Inflammatory macrophage (primary cell): ENCODE measurements around the gene COL6A3.
"Not testable (repeated sequence)": the region's sequence is repeated elsewhere in the genome, so short reads cannot be mapped to it uniquely, and the experiment has no call there.

Experiments
- DNase-seq, 2 donors: peaks; one replicate each; pipeline ENCODE4 v3.0.0-alpha.2; 2020 to 2022

The COL6A3 gene

DNA sequence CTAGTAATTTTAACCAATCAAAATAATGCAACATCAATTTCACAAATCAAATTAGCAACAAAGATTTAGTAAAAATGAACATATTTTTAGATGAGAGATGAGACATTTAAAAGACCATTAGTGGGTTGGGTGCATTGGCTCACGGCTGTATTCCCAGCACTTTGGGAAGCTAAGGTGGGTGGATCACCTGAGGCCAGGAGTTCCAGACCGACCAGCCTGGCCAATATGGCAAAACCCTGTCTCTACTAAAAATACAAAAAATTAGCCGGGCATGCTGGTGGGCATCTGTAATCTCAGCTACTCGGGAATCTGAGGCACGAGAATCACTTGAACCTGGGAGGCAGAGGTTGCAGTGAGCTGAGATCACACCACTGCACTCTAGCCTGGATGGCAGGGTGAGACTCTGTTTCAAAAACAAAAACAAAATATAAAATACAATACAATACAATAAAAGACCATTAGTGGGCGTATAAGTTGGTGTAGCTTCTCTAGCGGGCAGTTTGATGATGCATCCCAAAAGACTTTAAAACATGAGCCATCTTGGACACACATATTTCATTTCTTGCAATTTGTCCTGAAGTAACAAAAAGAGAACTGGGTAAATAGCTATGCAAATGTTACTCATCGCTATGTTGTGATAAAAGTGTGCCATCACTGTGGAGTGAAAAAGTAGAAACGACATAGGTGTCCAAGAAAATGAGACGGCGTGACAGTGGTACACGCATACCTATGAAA is 101.8 kb downstream of the COL6A3 start:
- no peak for DNase-seq

DNA sequence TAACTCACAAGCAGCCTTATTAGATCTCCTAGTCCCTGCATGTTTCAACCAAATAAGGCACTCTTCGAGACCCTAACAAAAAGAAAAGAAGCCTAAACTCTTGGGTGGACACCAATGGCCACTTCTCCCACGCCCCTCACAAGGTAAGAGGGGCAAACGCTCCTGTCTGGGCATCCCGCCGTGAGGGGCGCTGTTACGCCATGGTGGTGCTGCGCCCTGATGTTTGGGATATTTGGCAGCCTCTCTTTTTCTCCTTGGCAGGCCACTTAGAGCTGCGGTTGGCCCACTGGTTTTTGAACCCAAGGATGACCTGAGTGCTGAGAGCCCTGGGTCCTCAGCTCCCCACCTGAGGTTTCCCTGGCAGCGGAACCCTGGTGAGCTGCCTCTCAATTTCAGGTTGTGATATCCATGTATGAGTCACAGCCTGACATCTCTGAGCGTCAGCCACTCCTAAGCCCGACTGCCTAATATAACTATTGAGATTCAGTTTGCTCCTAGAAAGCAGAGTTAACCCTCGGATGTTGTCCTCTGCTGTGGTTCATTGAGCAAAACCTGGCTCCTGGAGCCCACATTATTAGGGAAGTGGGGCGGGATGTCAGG is 103.3 kb downstream of the COL6A3 start:
- DNase-seq, result no peak

DNA sequence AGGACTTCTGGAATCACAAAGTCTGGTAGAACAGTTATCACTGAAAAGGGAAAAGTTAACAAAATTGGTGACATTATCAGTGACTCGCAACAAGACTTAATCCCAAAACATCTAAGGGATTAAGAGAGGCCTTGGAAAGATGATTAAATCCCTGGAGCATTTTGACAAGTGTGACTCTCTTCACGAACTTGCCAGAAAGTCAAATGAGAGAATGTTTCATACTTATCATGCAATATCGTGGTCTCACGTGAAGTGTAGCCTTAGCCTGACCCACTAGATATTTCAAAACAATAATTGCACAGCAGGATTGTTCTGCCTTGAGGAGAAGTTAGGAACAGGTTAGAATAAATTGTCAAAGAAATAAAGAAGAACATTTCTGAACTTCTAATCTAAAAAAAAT is 104.5 kb downstream of the COL6A3 start:
- peak; percentile 28 to 41 for DNase-seq

DNA sequence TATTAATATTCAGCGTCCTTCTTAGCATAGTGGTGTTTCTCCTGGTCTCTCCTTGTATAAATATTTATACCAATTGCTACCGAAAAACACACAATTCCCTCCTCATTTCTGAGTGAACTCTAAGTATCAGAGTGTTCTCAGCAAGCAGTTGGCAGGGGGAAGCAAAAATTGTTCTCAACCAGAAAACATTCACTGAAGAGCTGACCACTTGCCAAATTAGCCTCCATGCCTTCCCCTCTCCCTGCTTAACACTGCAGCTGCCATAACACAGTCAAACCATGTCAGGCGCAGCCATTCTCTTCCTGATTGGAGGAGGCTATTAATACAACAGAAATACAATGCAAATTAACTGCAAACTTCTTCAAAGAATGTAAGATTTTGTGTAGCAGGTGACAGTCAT is 105.0 kb downstream of the COL6A3 start:
- no peak for DNase-seq

DNA sequence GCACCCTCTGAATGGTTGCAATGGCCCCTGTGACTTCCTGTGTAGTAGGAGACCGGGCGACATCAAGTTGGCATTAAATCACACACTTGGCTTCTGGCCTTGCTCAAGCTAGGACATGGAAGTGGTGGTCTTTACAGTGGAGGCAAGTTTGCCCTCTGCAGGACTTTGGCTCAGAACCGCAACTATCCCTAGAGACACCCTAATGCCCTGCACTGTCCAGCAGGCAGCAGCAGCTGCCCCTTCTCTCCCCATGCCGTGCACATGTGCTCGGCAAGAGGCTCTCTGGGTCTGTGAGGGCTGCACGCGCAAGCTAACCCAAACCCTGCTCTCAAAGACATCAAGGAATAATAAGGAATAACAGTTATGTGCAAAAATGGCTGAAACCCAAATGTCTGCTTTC is 106.5 kb downstream of the COL6A3 start:
- DNase-seq, result peak; percentile 15 to 16

DNA sequence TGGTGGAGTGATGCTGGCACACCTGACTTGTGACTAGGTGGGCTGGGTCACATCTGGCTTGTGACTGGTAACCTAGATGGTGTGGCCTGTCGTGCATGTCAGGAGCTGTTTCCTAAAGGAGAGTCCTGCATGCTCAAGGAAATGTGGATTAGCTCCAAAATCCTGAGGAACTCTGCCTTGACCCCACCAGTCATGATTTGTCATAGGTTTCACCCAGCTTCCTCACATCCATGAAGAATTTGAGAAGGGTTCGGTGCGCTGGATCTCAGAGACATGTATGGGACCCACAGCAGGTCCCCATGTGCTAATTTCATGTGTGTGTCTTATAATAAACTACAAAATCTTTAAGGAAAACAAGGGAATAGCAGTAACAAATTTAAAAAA is 107.2 kb downstream of the COL6A3 start:
- DNase-seq, result no peak

DNA sequence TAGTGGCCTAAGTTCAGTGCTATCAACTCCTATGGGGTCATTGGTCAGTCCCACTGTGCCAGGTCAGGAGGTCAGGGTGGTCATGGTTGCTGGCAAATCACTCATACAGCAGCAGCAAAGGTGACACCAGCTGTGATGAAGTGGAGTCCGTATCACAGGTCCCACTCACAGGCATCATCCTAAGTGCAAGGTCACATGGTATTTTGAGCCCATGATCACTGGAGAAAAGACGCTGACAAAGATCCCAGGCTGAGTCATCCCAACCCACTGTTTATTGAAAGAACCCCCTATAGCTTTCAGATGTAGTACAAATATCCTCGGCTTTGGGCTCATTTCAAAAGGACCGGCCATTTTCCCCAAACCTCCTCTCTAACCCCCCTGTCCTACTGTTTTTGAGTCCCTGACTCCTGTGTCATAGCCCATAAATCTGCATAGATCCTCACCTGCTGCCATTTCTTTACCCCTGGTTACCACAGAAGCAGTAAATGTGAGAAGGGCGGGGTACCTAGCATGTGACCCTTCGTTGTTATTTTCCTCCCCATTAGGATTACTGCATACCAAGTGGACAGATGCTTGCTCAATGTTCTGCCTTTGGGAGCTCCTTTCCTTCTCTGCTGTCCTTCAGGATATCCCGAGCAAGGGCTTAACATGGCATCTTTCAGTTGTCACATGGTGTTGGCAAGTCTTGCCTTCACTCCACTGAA is 107.7 kb downstream of the COL6A3 start:
- DNase-seq, result no peak

DNA sequence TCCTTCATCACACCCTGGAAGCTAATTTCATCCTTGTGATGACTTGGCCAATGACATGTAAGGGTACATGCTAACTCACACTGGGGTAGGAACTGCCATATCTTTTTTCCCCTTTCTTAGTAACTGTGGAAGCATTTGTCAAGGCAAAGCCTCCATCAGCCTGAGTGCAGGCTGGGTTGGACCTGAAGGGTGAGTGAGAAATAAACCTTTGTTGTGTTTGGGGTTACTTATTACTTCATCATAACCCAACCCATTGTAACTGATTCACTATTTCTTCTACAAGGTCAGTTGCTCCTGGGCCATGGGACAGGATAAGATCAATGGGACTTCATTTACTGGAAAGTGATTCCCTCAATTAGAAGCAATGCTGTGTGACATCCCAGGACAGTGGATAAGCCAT is 108.4 kb downstream of the COL6A3 start:
- DNase-seq, result no peak

DNA sequence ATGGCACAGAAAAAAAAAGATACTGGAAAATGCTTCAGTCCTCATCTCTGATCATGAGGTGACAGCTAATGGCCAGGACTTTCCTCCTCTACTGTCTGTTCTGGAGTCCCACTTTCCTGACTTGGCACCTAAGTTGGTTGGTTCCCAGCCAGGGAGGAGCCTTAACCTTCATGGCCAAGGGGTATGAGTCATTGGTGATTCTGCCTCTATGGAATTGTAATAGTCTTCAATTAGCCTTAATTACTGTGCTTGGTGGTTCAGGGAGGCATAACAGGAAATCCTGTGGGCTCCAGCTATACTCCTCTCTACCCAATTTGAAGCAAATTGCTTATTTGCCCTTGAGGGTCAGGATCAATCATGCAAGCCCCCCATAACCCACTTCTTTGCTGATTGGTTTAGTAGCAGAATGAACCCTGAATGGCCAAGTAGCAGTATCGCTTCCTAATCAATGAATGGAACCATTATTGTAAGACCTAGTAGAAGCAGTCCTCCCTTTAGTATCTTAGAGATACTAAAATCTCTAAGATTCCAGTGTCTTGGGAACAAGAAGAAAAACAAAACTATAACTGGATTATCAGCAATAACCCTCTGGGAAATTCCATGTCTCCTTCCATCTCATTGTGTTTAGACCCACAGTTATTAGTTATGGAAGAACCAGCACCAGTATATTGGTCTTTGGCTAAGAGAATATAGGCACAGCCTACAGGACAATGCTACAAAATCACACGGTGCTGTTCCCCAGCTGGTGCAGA is 109.0 kb downstream of the COL6A3 start:
- no peak for DNase-seq

DNA sequence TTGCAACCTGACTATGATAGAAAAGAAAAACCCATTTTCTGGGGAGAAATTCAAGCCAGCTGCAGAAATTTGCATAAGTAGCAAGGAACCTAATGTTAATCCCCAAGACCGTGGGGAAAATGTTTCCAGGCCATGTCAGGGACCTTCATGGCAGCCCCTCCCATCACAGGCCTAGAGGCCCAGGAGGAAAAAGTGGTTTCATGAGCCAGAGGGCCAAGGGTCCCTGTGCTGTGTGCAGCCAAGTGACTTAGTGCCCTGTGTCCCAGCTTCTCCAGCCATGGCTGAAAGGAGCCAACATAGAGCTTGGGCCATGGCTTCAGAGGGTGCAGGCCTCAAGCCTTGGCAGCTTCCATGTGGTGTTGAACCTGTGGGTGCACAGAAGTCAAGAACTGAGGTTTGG is 110.7 kb downstream of the COL6A3 start:
- DNase-seq, result not testable (repeated sequence)

DNA sequence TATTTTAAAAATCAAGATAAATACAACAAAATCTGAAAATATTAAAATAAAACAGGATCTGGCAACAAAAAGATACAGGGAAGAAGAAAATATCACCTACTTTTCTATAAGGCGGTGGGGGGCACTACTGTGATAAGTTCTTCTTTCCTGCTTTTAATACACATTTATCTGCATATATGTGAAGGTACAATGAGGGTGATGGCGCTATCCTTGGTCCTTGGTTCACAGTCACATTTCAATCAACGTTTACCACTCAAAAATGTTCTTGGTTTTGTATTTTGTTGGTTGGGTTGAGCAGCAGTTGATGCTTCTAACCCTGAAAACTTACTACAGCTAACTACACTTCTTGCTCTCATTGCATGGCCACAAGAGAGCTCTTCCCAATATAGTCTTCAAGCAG is 112.4 kb downstream of the COL6A3 start:
- DNase-seq, result no peak

DNA sequence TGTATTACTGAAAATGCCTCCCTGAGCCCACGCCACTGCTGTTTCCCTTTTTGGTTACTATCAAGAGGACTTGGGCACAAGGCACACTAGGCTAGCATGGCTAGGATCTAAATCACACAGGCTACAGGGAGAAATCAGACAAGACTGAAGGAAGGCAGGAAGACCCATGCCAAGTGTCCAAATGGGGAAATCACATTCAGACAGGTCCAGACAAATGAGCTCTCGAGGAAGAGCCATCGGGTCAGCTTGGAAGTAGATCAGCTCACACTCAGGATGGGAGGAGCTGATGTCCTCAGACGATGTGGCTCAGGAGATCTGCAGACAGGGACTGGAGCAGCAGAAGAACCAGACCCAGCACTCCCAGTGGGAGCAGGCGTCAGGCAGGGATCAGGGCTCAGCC is 113.2 kb downstream of the COL6A3 start:
- DNase-seq, result no peak

DNA sequence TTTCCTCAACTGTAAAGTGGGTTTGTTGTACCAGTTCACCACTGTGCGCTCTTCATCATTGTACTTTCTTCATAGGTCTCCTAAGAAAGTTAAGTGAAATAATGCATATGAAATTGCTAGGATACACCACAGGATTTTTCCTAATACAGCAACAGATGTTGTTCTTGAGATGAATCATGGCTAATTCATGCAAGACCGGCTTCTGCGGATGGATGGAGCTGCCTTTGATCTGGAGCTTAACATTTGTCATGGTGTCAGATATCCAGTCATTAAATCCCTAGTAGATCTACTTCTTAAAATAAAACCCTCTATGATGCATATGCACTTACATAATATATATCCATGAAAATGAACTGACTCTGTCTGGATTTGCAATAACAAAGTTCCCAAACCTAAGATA is 114.1 kb downstream of the COL6A3 start:
- no peak for DNase-seq

DNA sequence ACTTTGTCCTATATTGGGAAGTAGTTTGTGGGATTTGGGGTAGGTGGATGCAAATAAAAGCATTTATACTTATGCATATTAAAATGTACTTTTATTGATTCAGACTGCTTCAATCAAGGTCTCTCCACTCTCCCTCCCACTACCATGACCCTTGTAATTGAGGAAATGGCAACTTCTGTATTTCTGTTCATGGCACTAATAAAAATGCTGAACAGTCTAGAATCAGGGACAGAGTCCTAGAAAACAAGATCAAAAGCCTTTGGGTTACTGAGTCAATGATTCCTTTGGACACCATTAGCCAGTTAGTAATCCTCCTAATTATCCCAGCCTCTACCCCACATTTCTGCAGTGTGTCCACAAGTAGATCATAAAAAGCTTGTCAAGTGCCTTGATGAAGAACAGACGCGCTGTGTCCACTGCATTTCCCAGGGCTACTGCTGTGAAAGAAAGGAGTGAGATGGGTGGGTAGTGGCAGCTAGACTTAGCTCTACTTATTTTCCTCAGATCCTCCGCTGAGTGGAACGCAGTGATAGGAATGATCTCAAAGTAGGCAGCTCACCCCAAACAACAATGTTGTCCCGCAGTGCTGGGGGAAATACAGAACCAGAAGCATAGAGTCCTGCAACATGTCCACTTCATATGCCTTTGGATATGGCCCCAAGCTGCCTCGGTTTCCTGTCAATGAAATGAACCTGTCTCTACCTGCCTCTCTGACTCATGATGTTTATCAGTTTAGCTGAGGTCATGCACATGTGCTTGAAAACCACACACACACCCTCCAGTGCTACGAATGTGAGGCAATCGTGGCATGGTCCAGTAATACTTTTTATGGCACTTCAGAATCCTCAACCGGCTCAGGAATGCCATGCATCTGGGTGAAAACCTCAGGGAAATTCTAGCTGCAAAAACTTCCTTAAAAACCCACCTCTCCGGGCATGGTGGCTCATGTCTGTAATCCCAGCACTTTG is 115.5 kb downstream of the COL6A3 start:
- peak; percentile 31 to 47 for DNase-seq

DNA sequence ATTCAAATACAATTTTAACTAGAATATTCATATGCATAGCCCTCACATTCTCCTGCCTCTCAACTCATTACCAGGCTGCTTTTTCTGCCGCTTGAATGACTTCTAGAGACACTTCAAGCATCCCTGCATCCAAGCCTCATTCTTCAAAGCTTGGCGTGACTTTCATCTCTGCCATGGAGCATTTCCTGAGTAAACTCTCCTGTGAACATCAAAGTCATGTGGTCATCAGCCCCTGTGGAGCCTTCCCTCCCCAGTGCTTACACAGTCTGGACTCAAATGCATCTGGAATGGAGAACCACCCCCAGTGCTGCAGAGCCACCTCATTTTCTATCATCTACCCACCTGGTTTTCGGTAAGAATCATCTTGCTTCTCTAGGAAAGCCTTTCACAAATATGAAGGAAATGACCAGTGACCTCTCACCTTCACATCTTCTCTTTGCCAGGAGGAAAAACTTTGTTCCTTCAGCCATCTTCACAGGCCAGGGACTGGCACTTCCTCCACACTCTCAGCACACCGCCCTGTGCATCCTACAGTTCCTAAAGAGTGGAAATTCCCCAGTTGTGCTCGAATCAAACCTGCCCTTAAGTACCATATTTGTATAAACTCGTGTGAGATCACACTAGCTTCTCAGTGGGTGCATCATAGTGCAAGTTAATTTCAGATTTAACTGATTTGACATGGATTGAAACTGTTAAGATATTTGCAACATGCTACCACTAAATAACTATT is 116.4 kb downstream of the COL6A3 start:
- peak in 1 of 2 donors; percentile 19 for DNase-seq

DNA sequence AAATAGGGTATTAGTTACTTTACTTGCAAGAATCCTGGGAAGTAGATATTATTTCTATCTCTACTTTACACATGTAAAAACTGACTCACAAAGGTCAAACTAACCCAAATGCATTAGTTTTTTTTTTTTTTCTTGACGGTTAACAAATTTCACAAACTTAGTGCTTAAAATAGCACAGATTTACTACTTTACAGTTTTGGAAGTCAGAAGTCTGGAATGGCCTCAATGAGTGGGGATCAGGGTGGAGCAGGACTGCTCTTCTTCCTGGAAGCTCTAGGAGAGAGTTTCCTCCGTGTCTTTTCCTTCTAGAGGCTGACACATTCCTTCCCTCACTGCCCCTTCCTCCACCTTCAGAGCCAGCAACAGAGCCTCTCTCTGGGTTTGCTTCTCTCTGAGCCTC is 117.2 kb downstream of the COL6A3 start:
- DNase-seq, result no peak

DNA sequence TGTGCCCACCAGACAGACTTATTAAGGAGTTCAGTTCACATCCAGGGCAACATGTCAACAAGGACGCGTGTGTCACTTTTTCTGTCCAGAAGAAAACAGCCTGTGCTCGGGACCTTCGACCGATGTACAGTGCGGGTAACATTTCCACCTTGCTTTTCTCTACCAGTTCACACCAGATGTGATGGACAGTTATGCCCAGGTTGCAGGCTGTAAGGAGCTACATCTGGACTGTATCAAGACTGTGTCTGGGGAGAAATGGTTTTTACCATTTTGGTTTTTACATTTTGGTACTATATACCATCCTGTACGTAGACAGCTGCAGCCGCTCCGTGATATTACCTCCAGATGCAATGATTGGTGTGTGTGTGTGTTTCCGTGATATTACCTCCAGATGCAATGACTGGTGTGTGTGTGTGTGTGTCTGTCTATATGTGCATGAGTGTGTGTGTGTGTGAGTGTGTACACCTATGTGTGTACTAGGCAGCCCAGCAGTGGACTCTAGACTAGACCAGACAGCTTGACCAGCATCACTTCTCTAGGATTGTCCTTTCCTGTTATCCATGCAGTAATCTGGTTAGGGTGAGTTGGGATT is 118.0 kb downstream of the COL6A3 start:
- DNase-seq, result no peak

DNA sequence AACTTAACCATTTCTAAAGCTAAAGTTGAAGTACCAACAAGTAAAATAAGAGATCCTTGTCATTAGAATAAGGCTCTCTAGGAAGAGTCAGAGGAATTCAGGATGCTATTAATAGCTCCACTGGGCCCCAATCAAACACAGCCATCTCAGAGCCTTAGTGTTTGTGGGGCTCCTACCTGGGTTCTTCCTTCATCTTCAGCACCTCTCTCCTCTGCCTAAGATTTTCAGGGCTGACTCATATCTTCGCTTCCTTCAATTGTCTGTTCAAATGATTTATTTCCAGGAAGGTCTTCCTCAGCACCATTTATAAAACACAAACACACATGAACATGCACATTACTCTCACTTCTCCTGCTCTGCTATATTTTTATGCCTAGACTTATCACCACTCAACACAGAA is 119.5 kb downstream of the COL6A3 start:
- DNase-seq, result no peak

DNA sequence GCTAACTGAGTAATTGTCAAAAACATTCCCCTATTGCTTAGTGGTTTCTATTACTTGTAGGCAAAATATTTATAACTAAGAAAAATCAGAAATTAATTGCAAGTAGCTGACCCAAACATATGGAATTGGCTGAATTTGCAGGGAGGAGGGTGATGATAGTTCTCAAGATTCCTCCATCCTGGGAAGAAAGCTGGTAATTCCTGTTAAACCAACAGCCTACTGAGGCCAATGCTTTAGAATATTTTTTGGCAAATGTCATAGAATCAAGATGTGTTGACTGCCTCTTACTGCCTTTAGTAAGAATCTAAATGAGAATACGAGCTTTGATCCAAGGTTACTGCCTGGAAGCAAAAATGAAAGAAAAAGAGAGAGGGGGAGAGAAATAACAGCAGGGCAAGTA is 120.0 kb downstream of the COL6A3 start:
- no peak for DNase-seq

DNA sequence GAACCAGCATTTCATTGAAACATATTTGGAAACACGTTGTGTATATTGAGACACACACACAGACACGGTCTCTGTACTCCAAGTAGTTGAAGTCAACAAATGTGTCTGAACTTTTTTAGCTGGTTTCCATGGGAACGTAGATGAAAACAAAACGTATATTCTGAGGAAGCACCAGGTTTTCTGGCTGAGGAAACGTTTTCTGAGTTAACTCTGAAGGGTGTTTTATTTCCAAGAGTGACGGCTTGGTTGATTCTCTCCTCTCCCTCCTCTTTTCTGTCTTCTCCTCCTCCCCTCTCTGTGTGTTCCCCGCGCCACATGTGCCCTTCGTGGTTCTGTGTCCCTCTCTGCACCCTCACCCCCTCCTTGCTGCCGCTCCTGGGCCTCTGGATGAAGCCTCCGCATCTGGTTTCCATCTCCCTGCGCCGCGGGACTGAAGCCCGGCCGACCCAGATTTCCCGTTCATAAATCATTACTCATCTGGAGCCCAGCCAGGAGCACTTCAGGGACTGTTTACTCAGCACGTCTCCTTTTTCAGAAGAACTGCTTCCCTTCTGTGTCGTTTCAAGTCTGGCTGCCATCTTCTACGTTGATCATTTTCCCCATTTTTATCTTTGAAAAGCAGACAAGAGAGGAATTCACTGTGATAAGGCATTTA is 122.7 kb downstream of the COL6A3 start:
- DNase-seq, result peak; percentile 78 to 79
